NCI-H1436 treated with DMSO at 0.1 percent for 48 hours (cell line): ENCODE results near the gene WWC1.
"Not testable (repeated sequence)": the region's sequence is repeated elsewhere in the genome, so short reads cannot be mapped to it uniquely, and the experiment has no call there.

Experiments used
- DNase-seq: peaks from one replicate; lab custom pipeline; 2025; lab: John Stamatoyannopoulos, UW

Gene WWC1

DNA sequence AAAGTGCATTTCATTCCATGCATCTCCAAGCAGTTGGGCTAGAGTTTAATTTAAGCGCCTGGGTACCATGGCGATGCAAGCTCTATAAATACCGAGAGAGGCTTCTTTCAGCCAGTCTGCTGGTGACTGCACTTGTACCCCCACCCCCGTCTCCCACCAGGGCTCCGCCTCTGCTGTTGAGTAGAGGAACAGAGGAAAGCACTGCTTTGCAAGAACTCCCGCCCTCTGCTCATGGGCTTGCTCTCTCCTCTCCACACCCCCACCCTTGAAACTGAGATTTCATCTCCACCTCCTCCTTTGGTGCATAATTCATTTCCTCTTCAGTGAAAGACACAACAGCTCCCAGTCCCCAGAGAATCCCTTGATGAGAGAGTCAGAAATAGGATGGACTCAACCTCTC is 5.1 kb upstream of the WWC1 start:
- DNase-seq: no peak

DNA sequence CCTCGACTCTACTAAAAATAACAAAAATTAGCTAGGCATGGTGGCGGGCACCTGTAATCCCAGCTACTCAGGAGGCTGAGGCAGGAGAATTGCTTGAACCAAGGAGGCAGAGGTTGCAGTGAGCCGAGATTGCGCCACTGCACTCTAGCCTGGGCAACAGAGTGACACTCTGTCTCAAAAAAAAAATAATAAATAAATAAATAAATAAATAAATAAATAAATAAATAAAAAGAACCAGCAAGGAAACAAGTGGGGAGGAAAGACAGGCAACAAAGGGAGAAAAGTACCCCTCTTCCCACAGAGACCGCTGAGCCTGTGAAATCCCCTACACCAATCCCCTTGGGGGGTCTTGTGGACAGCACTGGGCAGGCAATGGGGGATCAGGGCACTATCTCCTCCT is 4.6 kb upstream of the WWC1 start:
- not testable (repeated sequence) for DNase-seq

DNA sequence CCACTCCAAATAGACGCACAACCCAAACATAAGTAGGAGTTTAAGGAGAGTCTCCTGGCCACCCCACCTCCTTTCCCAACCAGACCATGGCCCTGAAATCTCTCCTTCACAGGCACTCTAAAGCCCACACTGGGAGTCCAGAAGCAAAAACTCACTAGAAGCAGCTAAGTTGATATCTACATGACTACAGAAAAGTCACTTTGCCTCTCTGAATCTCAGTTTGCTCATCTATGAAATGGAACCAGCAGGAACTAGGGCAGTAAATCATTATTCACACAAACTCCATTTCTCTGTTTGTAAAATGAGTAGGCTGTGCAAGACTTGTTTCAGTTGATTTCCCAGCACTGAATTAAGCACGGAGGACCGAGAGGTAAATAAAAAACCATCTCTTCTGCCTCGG is 4.1 kb upstream of the WWC1 start:
- DNase-seq: no peak

DNA sequence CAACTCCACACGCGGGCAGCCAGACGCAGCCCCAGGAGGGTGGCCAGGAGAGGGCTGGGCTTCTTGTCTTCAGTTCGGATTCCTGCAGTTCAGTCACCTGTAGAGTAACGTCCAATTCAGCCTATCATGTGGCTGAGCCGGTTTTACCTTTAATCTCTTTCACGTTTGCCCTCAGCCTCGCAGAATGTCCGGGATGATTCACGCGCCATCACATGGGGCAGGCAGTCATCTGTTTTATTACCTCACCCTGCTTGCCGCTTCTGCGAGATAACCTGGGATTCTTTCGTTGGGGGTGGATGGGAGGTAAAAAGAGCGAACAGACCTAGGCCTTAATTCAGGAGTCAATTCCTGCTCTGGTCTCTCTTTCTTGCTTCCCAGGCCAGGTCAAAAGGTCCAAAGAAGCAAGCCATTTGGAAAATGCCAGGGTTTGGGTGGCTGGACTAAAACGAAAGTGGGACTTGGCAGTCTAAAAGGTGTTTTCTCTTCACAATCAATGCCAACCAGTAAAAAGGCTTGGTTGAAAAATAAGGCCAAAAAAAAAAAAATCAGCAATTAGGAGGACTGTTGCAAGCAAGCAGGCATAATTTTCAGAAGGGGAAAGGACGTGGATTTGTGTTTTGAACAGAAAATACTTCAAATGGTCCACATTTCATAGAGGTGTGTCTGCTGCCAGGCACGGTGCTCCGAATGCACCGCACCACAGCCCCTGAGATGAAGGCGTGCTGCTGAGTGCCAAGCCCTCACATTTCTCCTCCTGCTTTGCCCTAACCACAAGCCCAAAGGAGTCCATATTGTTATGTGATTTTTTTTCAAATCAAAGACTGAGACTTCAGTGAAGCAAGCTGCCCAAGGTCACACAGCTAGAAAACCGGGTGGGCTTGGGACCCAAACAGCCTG is 2.8 kb upstream of the WWC1 start:
- DNase-seq: no peak

DNA sequence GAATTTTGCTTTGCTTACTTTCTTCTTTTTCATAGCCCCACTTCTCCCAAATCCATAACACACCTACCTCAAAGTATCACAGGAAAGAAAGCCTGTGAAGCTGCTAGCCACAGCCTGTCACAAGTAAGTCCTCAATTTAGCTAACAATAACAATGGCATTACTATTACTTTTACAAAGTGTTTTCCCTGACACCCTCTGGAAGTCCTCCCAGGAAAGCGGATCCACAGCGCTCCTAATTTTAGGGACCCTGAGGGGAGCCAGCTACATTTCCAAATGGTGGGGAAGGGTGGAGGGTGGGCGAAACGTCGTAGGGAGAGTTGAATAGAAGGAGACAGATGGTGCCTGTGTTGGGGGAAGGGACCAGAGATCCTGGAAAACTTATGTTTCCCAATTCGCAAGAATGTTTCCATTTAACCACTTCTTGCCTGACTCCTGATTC is 523 bp upstream of the WWC1 start:
- DNase-seq: no peak

DNA sequence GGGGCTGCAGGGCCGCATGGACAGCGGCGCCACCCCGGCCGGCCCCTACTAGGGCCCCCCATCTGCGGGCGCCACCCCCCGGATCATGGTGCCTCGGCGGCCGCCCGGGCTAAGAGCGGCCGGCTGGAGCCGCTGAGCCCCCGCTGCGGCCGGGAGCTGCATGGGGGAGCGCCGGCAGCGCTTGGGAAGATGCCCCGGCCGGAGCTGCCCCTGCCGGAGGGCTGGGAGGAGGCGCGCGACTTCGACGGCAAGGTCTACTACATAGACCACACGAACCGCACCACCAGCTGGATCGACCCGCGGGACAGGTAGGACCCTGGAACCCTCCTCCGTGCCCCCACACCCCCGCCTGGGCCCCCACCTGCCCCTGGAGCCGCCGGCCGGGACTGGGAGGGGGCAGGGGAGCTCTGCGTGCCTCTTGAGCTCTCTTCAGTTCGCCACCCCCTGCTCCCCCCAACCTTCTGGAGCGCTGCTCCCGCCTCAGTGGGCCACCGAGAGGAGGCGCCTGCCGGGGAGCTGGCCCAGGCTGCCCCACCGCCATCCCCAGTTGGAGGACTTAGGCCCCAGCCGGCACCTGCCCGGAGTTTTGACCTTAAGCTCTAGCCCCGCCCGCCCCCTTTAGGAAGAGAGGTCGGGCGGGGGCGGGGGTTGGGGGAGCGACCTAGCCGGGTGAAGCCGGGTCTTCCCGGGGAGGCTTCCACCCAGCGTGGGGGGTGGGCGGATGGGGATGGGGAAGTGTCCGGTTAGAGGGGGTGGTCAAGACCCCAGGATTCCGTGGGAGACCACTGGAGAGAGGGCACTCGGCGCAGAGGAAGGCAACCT is 730 bp downstream of the WWC1 start:
- no peak for DNase-seq

DNA sequence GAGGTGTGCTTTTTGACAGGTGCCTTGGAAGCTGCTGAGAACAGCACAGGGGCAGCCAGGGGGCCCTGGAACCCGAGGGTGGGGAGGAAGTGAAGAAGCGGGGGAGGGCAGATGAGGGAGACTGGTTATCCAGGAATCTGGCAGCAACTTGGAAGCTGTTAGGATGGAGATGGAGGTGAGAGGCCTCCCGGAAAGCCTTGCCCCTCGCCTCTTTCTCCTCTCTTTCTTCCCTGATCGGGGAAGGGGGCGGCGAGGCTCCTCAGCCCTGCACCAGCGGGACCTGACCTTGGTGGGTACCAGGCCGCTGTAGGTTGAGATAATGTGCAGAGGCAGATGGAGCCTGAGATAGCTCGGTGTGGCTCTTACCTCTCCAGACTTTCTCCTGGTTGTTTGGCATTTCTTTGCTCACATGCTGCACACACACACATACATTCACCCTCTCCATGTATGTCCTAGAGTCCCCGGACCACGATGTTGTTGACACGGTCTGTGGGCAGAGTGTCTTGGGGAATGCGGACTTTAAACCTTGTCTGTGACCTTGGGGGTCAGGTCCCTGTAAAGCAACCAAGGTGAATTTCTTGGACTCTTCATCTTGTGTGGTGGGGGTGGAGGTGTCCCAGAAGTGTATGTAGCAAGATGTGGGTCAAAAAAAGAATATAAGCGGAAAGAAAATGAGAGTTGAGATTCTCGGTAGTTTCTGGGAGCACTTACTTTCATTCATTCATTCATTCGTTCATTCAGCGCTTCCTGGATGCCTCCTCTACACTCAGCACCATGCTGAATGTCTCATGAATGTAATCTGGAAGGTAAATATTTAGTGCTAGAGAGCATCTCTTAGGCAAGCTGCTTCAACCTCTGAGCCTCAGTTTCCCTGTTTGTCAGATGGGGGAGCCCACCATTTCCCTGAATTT is 1.6 kb downstream of the WWC1 start:
- DNase-seq: no peak

DNA sequence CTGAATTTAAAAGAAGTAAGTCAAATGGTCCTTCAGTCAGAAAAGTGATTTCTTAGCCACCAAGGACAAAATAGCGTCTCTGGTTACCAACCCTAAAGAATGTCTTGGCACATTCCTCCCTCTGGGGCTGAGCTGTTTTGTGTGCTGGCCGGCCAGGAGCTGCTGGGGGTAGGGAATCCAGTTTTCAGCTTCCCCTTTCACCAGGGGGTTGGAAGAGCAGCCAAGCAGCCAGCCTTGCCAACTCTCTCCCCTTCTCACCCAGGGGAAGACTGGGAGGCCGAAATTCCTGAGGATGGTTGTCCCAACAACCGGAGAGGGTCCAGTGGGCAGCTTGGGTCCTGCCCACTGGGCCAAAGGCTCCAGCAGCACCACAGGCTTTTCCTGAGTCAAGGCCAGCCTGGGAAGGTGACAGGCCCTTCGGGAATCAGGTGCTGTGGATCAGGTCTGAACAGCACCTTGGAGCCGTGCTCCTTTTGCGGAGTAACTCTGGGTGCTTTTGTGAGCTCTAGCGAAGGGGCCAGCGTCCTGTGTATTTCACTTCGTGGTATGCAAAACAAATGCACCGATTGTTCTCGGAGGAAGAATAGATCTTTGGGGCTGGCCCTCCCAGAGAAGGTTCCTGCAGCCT is 4.2 kb downstream of the WWC1 start:
- DNase-seq: no peak

DNA sequence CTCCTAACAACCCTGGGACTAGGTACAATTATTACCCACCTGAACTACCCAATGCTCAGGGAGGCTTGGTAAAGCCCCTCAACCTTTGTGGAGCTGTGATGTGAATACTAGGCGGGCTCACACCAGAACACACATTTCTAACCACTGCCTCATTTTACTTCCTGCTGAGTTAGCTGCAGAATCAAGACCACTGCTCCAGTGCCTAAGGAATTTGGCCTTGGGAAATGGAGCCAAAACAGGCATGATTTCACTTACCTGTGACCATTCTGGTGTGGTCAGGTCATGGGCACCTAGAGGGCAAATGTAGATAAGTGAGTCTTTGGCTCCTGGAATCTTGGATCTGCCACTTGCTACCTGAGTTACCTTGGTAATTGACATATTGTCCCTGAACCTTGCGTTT is 5.2 kb downstream of the WWC1 start:
- DNase-seq: no peak

DNA sequence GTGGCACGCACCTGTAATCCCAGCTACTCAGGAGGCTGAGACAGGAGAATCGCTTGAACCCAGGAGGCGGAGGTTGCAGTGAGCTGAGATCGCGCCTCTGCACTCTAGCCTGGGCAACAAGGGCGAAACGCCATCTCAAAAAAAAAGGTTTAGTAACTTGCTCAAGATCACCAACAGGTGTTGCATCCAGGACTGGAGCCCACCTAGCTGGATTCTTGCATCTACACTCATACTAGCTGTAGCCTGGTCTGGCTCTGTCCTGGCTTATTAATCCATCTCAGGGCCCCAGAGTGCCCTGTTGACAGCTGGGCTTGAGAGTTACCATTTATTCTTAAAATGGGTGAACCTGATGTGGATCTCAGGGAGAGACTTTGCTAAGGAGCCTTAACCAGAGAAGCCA is 7.5 kb downstream of the WWC1 start:
- DNase-seq: no peak

DNA sequence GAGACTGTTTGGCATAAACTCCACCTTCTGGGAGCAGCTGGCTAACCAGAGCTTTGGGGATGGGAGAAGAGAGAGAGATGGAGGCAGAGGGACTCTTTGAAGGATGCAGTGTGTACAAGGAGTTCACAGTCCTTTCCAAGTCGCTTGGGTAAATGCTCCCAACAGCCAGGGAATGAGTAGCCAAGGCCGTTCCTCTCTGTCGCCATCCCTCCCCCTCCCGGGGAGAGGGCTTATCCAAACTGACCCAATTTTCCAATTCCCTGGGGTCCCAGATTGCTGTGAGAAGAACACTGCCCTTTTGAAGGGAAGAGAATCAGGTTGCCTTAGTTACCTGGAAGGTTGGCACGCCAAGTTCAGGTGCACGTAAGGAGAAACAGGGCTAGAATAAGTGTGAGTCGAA is 7.9 kb downstream of the WWC1 start:
- DNase-seq: no peak

DNA sequence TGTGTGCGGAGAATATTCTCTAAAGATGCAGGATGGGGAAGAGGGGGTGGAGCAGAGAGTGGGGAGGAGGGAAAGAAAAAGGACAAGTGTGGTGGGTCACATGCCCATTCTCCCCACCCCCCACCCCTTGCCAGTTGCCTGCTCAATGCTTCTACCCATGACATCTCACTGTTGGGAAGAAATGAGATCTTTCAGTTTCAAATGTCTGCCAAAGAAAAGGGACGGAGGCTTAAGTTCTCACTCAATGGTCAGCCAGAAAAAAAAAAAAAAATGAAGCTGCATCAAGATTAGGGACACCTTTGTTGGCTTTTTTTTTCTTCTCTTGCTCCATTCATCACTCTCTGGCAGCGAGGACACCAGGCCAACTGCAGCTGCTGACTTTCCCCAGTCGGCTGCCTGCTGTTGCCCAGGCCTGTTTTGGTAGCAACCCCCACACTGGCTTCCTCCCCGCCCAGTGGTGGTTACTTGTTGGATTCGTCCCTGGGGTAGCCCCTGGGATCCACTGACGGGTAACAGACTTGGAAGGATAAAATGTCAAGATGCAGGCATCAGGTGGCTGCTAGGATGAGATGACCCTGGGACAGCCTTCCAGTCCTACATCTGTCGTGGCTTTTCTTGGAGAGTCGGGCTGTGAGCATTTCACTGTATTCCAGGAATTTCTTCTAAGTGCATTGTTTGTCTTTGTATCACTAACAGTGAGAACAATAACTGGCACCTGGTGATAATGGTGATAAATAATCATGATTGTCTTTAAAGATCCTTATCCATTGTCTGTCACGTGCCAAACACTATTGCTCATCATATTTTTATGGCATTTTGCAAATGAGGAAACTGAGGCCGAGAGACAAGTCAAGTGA is 9.1 kb downstream of the WWC1 start:
- no peak for DNase-seq

DNA sequence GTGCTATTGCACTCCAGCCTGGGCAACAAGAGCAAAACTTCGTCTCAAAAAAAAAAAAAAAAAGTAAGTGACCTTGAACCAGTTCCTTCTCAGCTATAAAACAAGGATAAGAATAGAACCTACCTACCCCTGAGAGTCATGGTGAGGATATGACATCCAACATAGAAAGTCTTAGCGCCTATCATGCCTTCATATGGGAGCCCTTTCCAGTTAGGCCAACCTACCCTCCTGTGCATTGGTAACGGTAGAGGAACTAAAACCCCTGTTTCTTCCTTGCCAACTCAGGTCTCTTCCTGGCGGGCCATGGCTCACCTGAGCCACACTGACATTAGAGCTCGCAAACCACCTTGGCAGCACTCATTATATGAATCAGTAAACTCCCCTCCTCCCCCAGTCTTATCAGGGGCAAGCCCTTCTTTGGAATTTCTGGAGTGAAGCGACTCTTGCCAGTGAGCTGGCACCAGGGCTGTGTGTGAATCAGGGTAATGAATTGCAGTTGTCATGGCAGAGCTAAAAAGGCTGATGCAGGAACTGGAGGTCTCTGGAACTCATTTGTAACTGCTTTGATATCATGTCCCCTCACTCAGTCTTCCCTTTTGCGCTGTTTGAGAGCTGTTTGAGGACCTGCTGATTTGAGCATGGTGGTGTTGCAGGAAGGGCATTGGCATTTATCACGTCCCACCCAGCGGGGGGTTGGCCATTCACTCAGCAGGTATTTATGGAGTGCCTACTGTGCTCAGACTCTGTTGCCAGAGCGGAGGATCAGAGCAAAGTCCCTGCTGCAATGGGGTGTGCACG is 10.3 kb downstream of the WWC1 start:
- no peak for DNase-seq

DNA sequence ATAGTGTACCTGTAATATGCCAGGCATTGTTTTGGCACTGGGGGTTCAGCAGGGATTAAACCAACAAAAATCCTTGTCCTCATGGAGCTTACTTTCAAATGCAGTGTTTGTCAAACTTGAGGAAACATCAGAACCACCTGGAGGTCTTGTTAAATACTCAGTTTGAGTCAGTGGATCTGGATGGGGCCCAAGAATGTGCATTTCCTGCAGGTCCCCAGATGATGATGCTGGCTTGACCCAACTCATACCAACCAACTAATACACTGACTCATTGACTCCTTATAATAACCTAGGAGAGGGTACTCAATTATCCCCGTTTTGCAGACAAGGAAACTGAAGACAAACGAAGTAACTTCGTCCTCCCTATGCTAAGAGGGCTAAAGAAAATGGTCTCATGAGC is 11.3 kb downstream of the WWC1 start:
- DNase-seq: no peak

DNA sequence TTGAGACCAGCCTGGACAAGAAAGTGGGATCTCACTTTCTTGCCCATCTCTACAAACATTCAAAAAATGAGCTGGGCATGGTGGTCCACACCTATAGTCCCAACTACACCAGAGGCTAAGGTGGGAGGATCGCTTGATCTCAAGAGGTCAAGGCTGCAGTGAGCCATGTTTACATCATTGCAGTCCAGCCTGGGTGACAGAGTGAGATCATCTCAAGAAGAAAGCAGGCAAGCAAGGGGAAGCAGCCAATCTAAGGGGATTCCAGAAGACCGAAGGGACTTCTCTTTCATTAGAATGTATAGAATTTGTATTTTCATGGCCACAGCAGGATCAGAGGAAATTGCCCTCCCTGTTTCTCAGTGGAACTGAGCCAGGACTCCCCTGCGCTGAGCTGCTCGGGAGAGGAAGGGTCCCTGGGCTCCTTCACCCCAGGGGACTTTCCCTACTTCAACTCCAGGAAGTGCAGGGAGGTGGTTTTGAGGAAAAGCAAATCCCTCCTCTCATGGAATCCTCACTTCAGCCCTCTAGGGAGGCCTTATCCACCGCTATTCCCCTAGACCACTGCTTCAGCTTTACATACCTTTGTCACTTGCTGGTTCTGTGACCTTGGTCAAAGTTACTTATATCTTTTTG is 12.1 kb downstream of the WWC1 start:
- DNase-seq: no peak

DNA sequence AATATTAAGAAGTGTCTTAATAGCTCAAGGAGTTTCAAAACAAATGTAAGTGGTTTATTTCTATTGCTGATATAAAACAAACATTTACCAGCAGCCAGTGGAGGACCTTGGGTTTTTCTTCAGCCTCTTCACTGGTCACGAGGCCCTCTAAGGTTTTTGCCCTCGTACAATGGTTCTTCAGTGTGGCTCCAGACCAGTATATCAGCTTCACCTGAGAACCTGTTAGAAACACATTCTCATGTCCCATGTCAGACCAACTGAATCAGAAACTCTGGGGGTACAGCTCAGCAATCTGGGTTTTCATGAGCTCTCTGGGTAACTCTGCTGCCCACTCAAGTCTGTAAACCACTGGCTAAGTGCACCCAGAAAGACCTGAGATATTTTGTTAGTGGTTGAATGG is 12.9 kb downstream of the WWC1 start:
- no peak for DNase-seq

DNA sequence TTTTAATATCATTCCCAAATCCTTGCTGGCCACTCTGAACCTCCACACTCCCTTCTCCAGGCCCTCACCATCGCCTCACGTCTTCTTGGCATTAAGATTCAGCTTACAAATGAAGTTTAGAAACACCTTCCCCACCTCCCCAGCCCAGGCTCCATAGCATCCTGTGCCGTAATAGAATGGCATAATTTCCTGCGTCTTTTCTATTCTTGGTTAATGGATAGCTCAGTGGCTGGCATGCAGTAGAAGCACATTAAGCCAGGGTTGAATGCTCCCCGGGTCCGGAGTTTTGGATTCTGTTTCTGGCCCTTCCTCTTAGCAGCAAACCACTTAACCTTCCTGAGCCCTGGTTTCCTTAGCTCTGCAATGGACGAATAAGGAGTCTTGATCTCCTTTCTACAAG is 13.8 kb downstream of the WWC1 start:
- DNase-seq: no peak

DNA sequence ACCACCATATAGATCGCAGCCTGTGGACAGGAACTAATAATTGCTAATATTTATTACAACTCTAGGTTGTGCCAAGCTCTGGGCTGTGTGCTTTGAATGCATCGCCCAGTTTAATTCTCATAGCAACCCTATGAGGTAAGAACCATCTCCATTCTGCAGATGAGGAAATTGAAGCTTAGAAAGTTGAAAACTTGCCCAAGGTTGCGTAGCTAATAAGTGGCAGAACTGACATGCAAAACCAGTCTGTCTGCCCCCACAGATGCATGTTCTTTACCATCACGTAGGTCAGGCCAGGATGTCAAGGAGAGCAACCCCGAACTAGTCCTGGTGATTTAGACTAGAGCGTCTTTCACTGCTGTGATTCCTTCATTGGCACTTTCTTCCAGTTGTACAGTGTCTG is 15.6 kb downstream of the WWC1 start:
- no peak for DNase-seq

DNA sequence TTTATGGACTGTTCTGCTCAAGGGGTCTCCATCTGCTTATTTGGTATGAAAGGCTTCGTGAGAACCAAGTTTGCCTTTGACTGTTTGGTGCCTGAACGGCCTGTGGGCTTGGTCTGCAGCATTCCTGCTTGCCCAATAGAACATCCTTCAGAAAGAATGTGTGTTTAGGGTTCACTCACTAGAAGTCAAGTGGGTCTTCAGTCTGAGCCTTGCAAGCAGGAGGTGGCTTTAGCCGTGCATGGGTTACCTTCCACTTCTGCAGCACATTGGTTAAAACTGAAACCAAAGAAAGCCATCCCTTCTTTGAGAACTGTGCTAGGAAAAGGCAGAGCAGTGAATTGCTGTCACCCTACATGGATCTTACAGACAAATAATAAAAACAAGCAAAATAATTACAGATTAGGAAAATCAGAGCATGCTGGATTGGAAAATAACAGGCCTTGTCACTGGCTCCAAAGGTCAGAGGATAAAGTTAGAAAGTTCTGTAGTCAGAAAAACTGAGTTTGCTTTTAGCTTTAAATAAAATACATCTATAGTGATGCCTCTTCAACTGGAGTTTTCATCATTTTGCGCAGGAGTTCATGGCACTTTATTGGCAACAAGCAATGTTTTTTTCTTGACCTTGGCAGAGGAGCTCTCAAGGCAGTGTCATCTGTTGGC is 16.6 kb downstream of the WWC1 start:
- no peak for DNase-seq
